ENCODE results near the gene TOMM34. TPM values are rescaled to one million over a fixed set of nuclear protein-coding genes. Genes with fewer than 3 reads are reported as not detected.

TOMM34 gene
- 35.5 TPM for polyA plus RNA-seq (2013, experiment 1 of 2)
- 35.4 TPM for polyA plus RNA-seq (2013, experiment 2 of 2)

- Histone ChIP-seq H3K27ac (replicated peaks; ENCODE audit: low read length) (peak within 1 kb of the TSS; percentile 65), H3K23ac (ENCODE audit: low read depth, low read length, poor library complexity) (peak within 1 kb of the TSS; percentile 58), H2BK12ac (ENCODE audit: low read length) (no peak within 1 kb of the TSS), H3K27me3 (ENCODE audit: control insufficient read depth in 3 of 3, insufficient read depth in 3 of 3, low read depth in 1 of 3, low read length in 3 of 3) (no peaks in the 10 kb centered on the region), H2BK120ac (ENCODE audit: low read depth, low read length) (no peak within 1 kb of the TSS), H2BK15ac (ENCODE audit: low read length) (no peak within 1 kb of the TSS), H2AK5ac (ENCODE audit: low read depth, low read length) (peak within 1 kb of the TSS; percentile 28), H2BK5ac (ENCODE audit: low read length) (peak within 1 kb of the TSS; percentile 2), H3K4me1 (ENCODE audit: control insufficient read depth in 2 of 2, insufficient read depth in 1 of 2, low read depth in 1 of 2, low read length in 2 of 2) (peaks cover 6 to 10% of the 10 kb centered on the region in 2 donors), H3K36me3 (replicated peaks in 1 of 2; ENCODE audit: control insufficient read depth in 2 of 2, insufficient read depth in 2 of 2, low read length in 2 of 2) (peaks cover 10 to 29% of the 10 kb centered on the region in 2 donors), H3K79me1 (ENCODE audit: low read depth, low read length) (peaks cover 3% of the 10 kb centered on the region), H2AFZ (ENCODE audit: low read length) (peak within 1 kb of the TSS; percentile 90), H3K18ac (ENCODE audit: low read length) (peak within 1 kb of the TSS; percentile 94), H3K9me3 (replicated peaks in 1 of 2; ENCODE audit: control insufficient read depth in 2 of 2, insufficient read depth in 1 of 2, low read depth in 1 of 2, low read length in 2 of 2) (no peaks in the 10 kb centered on the region), H3K9ac (ENCODE audit: low read depth, low read length, poor library complexity) (peak within 1 kb of the TSS; percentile 75), H3K14ac (ENCODE audit: low read length) (no peak within 1 kb of the TSS), H3K4me3 (ENCODE audit: low read length in 2 of 2) (peak within 1 kb of the TSS; percentile 82 to 93), H3K4ac (ENCODE audit: low read length) (no peak within 1 kb of the TSS), H4K91ac (ENCODE audit: low read depth, low read length, poor library complexity) (no peak within 1 kb of the TSS), H4K8ac (ENCODE audit: low read depth, low read length) (no peak within 1 kb of the TSS), H3K4me2 (ENCODE audit: insufficient read depth, low read length, poor library complexity, severe bottlenecking) (peak within 1 kb of the TSS; percentile 75)
- DNase-seq (ENCODE audit: low spot score) = peak; percentile 89
- no CpG with 5 or more reads among the region's 60 CpGs for WGBS, 2 donors (ENCODE audit: extremely low coverage in 2 of 2, insufficient read length in 2 of 2, insufficient replicate concordance in 1 of 2)
Measured at GRCh38 chr20:44960103-44960852, at the start of gene TOMM34. Gene TOMM34 (minus strand): TSS chr20:44960397. CDS start chr20:44960333, 64 bp downstream.

- Histone ChIP-seq H3K27ac (replicated peaks; ENCODE audit: low read length) (no peak overlapping the region), H3K27me3 (ENCODE audit: control insufficient read depth in 3 of 3, insufficient read depth in 3 of 3, low read depth in 1 of 3, low read length in 3 of 3) (no peaks in the 10 kb centered on the region), H3K9me3 (replicated peaks in 1 of 2; ENCODE audit: control insufficient read depth in 2 of 2, insufficient read depth in 1 of 2, low read depth in 1 of 2, low read length in 2 of 2) (no peaks in the 10 kb centered on the region), H2BK12ac (ENCODE audit: low read length) (no peak overlapping the region), H4K91ac (ENCODE audit: low read depth, low read length, poor library complexity) (no peak overlapping the region), H3K4ac (ENCODE audit: low read length) (no peak overlapping the region), H3K23ac (ENCODE audit: low read depth, low read length, poor library complexity) (no peak overlapping the region), H3K14ac (ENCODE audit: low read length) (no peak overlapping the region), H2BK5ac (ENCODE audit: low read length) (no peak overlapping the region), H3K18ac (ENCODE audit: low read length) (no peak overlapping the region), H3K9ac (ENCODE audit: low read depth, low read length, poor library complexity) (no peak overlapping the region), H3K79me1 (ENCODE audit: low read depth, low read length) (no peaks in the 10 kb centered on the region), H3K4me3 (ENCODE audit: low read length in 2 of 2) (no peak overlapping the region), H2AFZ (ENCODE audit: low read length) (no peak overlapping the region), H3K4me2 (ENCODE audit: insufficient read depth, low read length, poor library complexity, severe bottlenecking) (no peak overlapping the region), H2AK5ac (ENCODE audit: low read depth, low read length) (no peak overlapping the region), H2BK15ac (ENCODE audit: low read length) (no peak overlapping the region), H3K4me1 (ENCODE audit: control insufficient read depth in 2 of 2, insufficient read depth in 1 of 2, low read depth in 1 of 2, low read length in 2 of 2) (no peaks in the 10 kb centered on the region), H4K8ac (ENCODE audit: low read depth, low read length) (no peak overlapping the region), H2BK120ac (ENCODE audit: low read depth, low read length) (no peak overlapping the region), H3K36me3 (replicated peaks in 1 of 2; ENCODE audit: control insufficient read depth in 2 of 2, insufficient read depth in 2 of 2, low read length in 2 of 2) (peaks cover 2 to 45% of the 10 kb centered on the region in 2 donors)
- no peak for DNase-seq (ENCODE audit: low spot score)
Measured at GRCh38 chr20:45008521-45009049, 48.4 kb upstream of the TOMM34 start.

DNA sequence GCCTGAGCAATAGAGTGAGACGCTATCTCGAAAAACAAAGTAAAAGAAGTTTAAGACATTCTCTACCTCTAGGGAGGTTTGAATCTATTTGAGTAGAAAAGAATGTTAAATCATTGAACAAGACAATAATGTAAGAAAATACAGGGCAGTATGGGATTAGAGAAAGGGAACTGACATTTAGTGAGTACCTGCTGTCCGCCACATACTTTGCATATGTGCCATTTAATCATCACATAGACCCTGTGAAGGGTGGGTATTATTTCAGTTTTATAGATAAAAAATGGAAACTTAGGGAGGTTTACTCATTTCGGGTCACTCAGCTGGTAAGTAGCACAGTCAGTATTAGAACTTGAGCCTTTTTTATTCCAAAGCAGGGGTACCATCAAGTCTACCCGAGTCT is 37.5 kb upstream of the TOMM34 start:
- Histone ChIP-seq H2BK12ac (ENCODE audit: low read length) (no peak overlapping the region), H4K8ac (ENCODE audit: low read depth, low read length) (no peak overlapping the region), H3K18ac (ENCODE audit: low read length) (no peak overlapping the region), H3K4ac (ENCODE audit: low read length) (no peak overlapping the region), H2AFZ (ENCODE audit: low read length) (no peak overlapping the region), H2BK15ac (ENCODE audit: low read length) (no peak overlapping the region), H3K4me3 (ENCODE audit: low read length in 2 of 2) (no peak overlapping the region), H3K14ac (ENCODE audit: low read length) (no peak overlapping the region), H3K27me3 (ENCODE audit: control insufficient read depth in 3 of 3, insufficient read depth in 3 of 3, low read depth in 1 of 3, low read length in 3 of 3) (no peaks in the 10 kb centered on the region), H2BK5ac (ENCODE audit: low read length) (no peak overlapping the region), H3K79me1 (ENCODE audit: low read depth, low read length) (no peaks in the 10 kb centered on the region), H4K91ac (ENCODE audit: low read depth, low read length, poor library complexity) (no peak overlapping the region), H3K27ac (replicated peaks; ENCODE audit: low read length) (no peak overlapping the region), H3K4me1 (ENCODE audit: control insufficient read depth in 2 of 2, insufficient read depth in 1 of 2, low read depth in 1 of 2, low read length in 2 of 2) (no peaks in the 10 kb centered on the region), H3K4me2 (ENCODE audit: insufficient read depth, low read length, poor library complexity, severe bottlenecking) (no peak overlapping the region), H3K23ac (ENCODE audit: low read depth, low read length, poor library complexity) (no peak overlapping the region), H2BK120ac (ENCODE audit: low read depth, low read length) (no peak overlapping the region), H3K9me3 (replicated peaks in 1 of 2; ENCODE audit: control insufficient read depth in 2 of 2, insufficient read depth in 1 of 2, low read depth in 1 of 2, low read length in 2 of 2) (no peaks in the 10 kb centered on the region), H3K9ac (ENCODE audit: low read depth, low read length, poor library complexity) (no peak overlapping the region), H3K36me3 (replicated peaks in 1 of 2; ENCODE audit: control insufficient read depth in 2 of 2, insufficient read depth in 2 of 2, low read length in 2 of 2) (peaks cover 27 to 88% of the 10 kb centered on the region in 2 donors), H2AK5ac (ENCODE audit: low read depth, low read length) (no peak overlapping the region)
- no CpG with 5 or more reads among the region's 5 CpGs for WGBS, 2 donors (ENCODE audit: extremely low coverage in 2 of 2, insufficient read length in 2 of 2, insufficient replicate concordance in 1 of 2)
- DNase-seq (ENCODE audit: low spot score) = no peak

GRCh38 chr20:44997171-44997570 is 37.0 kb upstream of the TOMM34 start:
- H3K9ac ChIP-seq (ENCODE audit: low read depth, low read length, poor library complexity) = no peak overlapping the region
- no peak for DNase-seq (ENCODE audit: low spot score)
- no peak overlapping the region for H3K4me2 ChIP-seq (ENCODE audit: insufficient read depth, low read length, poor library complexity, severe bottlenecking)
- H2BK15ac ChIP-seq (ENCODE audit: low read length) = no peak overlapping the region
- no peak overlapping the region for H3K27ac ChIP-seq (replicated peaks; ENCODE audit: low read length)
- H2BK12ac ChIP-seq (ENCODE audit: low read length) = no peak overlapping the region
- no peak overlapping the region for H3K14ac ChIP-seq (ENCODE audit: low read length)
- H3K4me3 ChIP-seq (ENCODE audit: low read length in 2 of 2) = no peak overlapping the region
- H3K18ac ChIP-seq (ENCODE audit: low read length) = no peak overlapping the region
- no peak overlapping the region for H4K91ac ChIP-seq (ENCODE audit: low read depth, low read length, poor library complexity)
- no peaks in the 10 kb centered on the region for H3K9me3 ChIP-seq (replicated peaks in 1 of 2; ENCODE audit: control insufficient read depth in 2 of 2, insufficient read depth in 1 of 2, low read depth in 1 of 2, low read length in 2 of 2)
- H3K23ac ChIP-seq (ENCODE audit: low read depth, low read length, poor library complexity) = no peak overlapping the region
- no peaks in the 10 kb centered on the region for H3K79me1 ChIP-seq (ENCODE audit: low read depth, low read length)
- no peak overlapping the region for H2BK5ac ChIP-seq (ENCODE audit: low read length)
- no peak overlapping the region for H4K8ac ChIP-seq (ENCODE audit: low read depth, low read length)
- H2AFZ ChIP-seq (ENCODE audit: low read length) = no peak overlapping the region
- no peaks in the 10 kb centered on the region for H3K27me3 ChIP-seq (ENCODE audit: control insufficient read depth in 3 of 3, insufficient read depth in 3 of 3, low read depth in 1 of 3, low read length in 3 of 3)
- no peak overlapping the region for H2BK120ac ChIP-seq (ENCODE audit: low read depth, low read length)
- H3K4me1 ChIP-seq (ENCODE audit: control insufficient read depth in 2 of 2, insufficient read depth in 1 of 2, low read depth in 1 of 2, low read length in 2 of 2) = no peaks in the 10 kb centered on the region
- no peak overlapping the region for H2AK5ac ChIP-seq (ENCODE audit: low read depth, low read length)
- H3K36me3 ChIP-seq (replicated peaks in 1 of 2; ENCODE audit: control insufficient read depth in 2 of 2, insufficient read depth in 2 of 2, low read length in 2 of 2) = peaks cover 27 to 83% of the 10 kb centered on the region in 2 donors
- no CpG with 5 or more reads among the region's 6 CpGs for WGBS, 2 donors (ENCODE audit: extremely low coverage in 2 of 2, insufficient read length in 2 of 2, insufficient replicate concordance in 1 of 2)
- H3K4ac ChIP-seq (ENCODE audit: low read length) = no peak overlapping the region
